Mesothelial cell of epicardium (in vitro differentiated cells): Measurements from ENCODE around the gene PSD2. TPM values are rescaled to one million over a fixed set of nuclear protein-coding genes. Genes with fewer than 3 reads are reported as not detected.
A peak's percentile ranks its signal among the peaks of the same experiment; 100 is the strongest.

Experiments
- DNase-seq, 2 experiments: peaks; one replicate each; pipeline ENCODE4 v3.0.0; 2021; ENCODE audit warnings: low spot score in 2 of 2; ENCODE audit not compliant: unreplicated experiment in 2 of 2
- H3K27ac Mint-ChIP-seq: 2 replicates; pipeline ENCODE4 v1.8.0; 2021; ENCODE audit warnings: mixed read lengths
- H3K27me3 Mint-ChIP-seq: 2 replicates; pipeline ENCODE4 v1.8.0; 2021; ENCODE audit warnings: low read depth, mixed read lengths
- H3K36me3 Mint-ChIP-seq: 2 replicates; pipeline ENCODE4 v1.8.0; 2021; ENCODE audit warnings: mixed read lengths
- H3K4me1 Mint-ChIP-seq: 2 replicates; pipeline ENCODE4 v1.8.0; 2021; ENCODE audit warnings: mixed read lengths
- H3K4me3 Mint-ChIP-seq: 2 replicates; pipeline ENCODE4 v1.8.0; 2021; ENCODE audit warnings: mild to moderate bottlenecking, moderate library complexity, mixed read lengths
- H3K9me3 Mint-ChIP-seq: 2 replicates; pipeline ENCODE4 v1.8.0; 2021; ENCODE audit warnings: mixed read lengths
- CTCF ChIP-seq: fragments of 200-600 bp; sonication (generic); IDR thresholded peaks from one replicate; pipeline ENCODE4 v1.5.0; 2021; ENCODE audit warnings: antibody characterized with exemption; ENCODE audit not compliant: unreplicated experiment
- total RNA-seq: library from RNA; stranded (reverse); gene quantifications from 3 replicates; pipeline ENCODE4 v1.2.1, GENCODE V29; 2021

PSD2 gene
- total RNA-seq, 1 donor from 2014 or later, result 0.78 TPM

GRCh38 chr5:139762615-139763170 lies 32.9 kb upstream of the PSD2 start:
- peaks cover 28% of the 10 kb centered on the region for H3K27me3 Mint-ChIP-seq
- no peak overlapping the region for H3K27ac Mint-ChIP-seq

GRCh38 chr5:139763280-139763929 lies 32.2 kb upstream of the PSD2 start:
- H3K27ac Mint-ChIP-seq, result no peak overlapping the region
- peaks cover 29% of the 10 kb centered on the region for H3K4me1 Mint-ChIP-seq
- no peak for TF ChIP-seq CTCF
- H3K4me3 Mint-ChIP-seq, result no peak overlapping the region
- no peak for DNase-seq
- no peaks in the 10 kb centered on the region for H3K36me3 Mint-ChIP-seq
- H3K27me3 Mint-ChIP-seq, result peaks cover 28% of the 10 kb centered on the region
- H3K9me3 Mint-ChIP-seq, result no peaks in the 10 kb centered on the region

More at GRCh38 chr5:139762615-139763170, 32.9 kb upstream of the PSD2 start:
- Mint-ChIP-seq H3K4me3 (no peak overlapping the region), H3K36me3 (no peaks in the 10 kb centered on the region), H3K9me3 (no peaks in the 10 kb centered on the region), H3K4me1 (peaks cover 36% of the 10 kb centered on the region)
- no peak for TF ChIP-seq CTCF
- no peak for DNase-seq

DNA sequence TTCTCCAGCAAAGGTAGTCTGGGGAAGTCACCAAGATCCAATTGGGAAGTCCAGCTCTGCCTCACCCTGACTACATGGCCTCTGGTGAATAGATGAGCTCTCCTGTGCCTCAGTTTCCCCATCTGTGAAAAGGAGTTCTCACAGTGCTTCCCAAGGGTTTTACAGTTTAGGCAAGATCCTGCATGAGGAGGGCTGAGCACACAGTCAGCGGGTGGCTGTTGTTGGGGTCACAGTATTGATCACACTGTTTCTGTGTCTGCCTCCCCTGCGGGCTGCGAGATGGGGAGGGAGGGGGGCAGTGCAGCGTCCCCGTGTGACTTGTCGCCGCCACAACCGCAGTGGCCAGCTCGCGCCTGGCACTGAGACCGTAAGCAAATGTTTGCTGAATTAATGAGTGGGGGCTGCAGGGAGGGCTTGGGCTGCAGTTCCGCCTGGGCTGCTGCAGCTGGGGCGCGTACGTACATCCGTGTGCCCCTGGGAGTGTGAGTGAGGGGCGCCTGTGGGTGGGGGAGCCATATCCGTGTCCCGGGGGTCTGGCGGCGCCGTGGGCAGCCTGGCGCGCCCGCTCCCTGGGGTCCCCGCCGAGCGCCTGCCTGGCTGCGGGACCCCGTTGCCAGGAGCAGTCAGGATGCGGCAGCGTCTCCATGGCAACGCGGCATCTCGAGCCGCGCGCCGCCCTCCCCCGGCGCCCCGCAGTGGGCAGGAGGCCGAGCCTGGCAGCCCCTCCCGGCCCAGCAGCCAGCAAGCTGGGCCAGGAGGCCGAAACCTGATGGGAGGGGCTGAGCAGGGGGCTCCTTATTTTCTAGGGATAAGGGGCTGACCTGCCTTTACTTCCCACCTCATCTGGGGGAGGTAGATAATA lies 31.4 kb upstream of the PSD2 start:
- Mint-ChIP-seq H3K9me3 (no peaks in the 10 kb centered on the region), H3K4me3 (no peak overlapping the region), H3K36me3 (no peaks in the 10 kb centered on the region), H3K27ac (no peak overlapping the region), H3K27me3 (peaks cover 28% of the 10 kb centered on the region), H3K4me1 (peaks cover 23% of the 10 kb centered on the region)
- TF ChIP-seq CTCF, result no peak
- DNase-seq, result no peak

DNA sequence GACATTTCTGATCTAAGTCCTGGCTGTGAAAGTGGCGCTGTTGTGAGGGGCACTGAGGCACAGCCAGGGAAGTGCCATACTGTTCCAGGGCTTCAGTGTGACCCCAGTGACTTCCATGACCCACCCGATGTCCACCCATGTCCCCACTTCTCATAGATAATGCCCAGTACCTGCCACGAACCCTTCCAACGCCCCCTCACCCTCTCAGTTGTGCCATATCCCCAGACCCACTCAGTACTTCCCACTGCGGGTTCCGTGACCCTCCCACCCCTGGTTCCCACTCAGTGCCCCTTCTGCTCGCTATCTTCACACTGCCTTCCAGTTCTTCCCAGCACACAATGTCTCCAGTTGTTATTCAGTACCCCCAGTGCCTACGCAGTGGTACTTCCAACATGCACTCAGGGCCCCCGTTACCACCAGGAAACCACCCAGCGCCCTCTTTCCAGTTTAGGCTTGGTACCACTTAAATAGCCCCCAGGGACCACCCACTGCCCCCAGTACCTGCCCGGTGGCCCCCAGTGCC lies 30.7 kb upstream of the PSD2 start:
- peaks cover 28% of the 10 kb centered on the region for H3K27me3 Mint-ChIP-seq

More for the DNA sequence above, 30.7 kb upstream of the PSD2 start:
- no peaks in the 10 kb centered on the region for H3K9me3 Mint-ChIP-seq
- no peak for DNase-seq
- no peak overlapping the region for H3K27ac Mint-ChIP-seq
- H3K36me3 Mint-ChIP-seq, result no peaks in the 10 kb centered on the region
- peak overlapping the region; percentile 59 for H3K4me3 Mint-ChIP-seq
- H3K4me1 Mint-ChIP-seq, result peaks cover 17% of the 10 kb centered on the region
- TF ChIP-seq CTCF, result no peak
